Measurements from ENCODE around the gene MYOCOS.

Gene MYOCOS

GRCh38 chr1:171616586-171616985, 5.5 kb upstream of the MYOCOS start:
- Histone ChIP-seq H3K27ac (ENCODE audit: poor library complexity, severe bottlenecking) (no peak overlapping the region), H3K4me1 (ENCODE audit: insufficient read depth, poor library complexity, severe bottlenecking) (no peaks in the 10 kb centered on the region), H3K36me3 (ENCODE audit: low read depth) (no peaks in the 10 kb centered on the region), H3K4me3 (ENCODE audit: severe bottlenecking) (no peak overlapping the region), H3K9me3 (ENCODE audit: severe bottlenecking) (no peaks in the 10 kb centered on the region), H3K27me3 (ENCODE audit: insufficient read depth, poor library complexity, severe bottlenecking) (no peaks in the 10 kb centered on the region)
- DNase-seq (ENCODE audit: low spot score) (no peak), ATAC-seq (ENCODE audit: low read depth) (no peak)
- TF ChIP-seq CTCF (IDR thresholded peaks at IDR 0.05; ENCODE audit: poor library complexity, severe bottlenecking), result no peak

DNA sequence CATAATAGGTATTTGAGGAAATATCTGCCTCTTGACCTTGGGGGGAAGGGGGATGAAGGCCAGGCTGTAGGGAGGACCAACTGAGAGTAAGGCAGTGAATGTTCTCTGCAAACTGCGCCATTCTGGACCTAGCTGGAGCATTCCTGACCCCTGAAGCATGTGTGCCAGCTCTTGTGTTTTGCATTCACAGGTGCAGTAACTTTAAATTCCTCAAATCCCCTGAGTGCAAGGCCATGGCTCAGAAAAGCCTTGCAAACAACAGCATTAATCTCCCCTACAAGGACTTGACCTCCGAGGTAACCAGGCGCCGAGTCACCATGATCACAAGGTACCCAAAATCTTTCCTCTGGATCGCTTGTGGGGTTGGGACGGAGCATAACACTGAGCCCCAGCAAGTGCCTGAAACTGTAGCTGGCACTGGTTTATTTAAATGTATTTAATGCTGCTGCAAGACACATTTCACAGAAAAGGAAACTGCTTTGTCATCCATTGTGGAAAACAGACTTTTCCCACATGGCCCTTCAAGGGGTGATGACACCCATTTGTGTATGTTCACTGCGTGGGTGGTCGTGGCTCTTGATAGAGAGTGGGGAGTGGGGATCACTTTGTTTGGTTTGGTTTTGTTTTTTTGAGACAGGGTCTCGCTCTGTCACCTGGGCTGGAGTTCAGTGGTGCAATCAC, 1.7 kb downstream of the MYOCOS start:
- no peaks in the 10 kb centered on the region for H3K36me3 ChIP-seq (ENCODE audit: low read depth)
- no peaks in the 10 kb centered on the region for H3K4me1 ChIP-seq (ENCODE audit: insufficient read depth, poor library complexity, severe bottlenecking)
- no peaks in the 10 kb centered on the region for H3K9me3 ChIP-seq (ENCODE audit: severe bottlenecking)
- DNase-seq (ENCODE audit: low spot score), result no peak
- no peak overlapping the region for H3K27ac ChIP-seq (ENCODE audit: poor library complexity, severe bottlenecking)
- ATAC-seq (ENCODE audit: low read depth), result no peak
- no peaks in the 10 kb centered on the region for H3K27me3 ChIP-seq (ENCODE audit: insufficient read depth, poor library complexity, severe bottlenecking)
- H3K4me3 ChIP-seq (ENCODE audit: severe bottlenecking), result no peak overlapping the region
- no peak for TF ChIP-seq CTCF (IDR thresholded peaks at IDR 0.05; ENCODE audit: poor library complexity, severe bottlenecking)

DNA sequence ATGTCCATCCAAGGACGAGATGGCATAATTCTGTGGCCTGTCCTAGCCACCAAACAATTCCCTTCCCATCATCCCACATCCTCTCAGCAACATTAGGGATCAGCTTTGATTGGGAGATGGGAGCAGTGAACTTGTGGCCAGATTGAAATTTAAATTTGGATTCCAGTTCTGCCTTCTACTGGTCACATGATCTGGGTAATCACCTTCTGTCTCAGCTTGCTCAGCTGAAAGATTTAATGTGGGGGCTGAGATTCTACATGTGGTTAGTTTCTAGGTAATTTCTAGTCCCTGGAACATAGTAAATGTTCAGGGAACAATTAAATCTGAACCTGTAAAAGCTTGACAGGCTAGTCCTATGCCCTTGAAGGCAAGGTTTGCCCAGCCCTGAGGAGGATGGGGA, 3.2 kb downstream of the MYOCOS start:
- Histone ChIP-seq H3K27ac (ENCODE audit: poor library complexity, severe bottlenecking) (no peak overlapping the region), H3K4me1 (ENCODE audit: insufficient read depth, poor library complexity, severe bottlenecking) (no peaks in the 10 kb centered on the region), H3K4me3 (ENCODE audit: severe bottlenecking) (no peak overlapping the region), H3K27me3 (ENCODE audit: insufficient read depth, poor library complexity, severe bottlenecking) (no peaks in the 10 kb centered on the region), H3K9me3 (ENCODE audit: severe bottlenecking) (no peaks in the 10 kb centered on the region), H3K36me3 (ENCODE audit: low read depth) (no peaks in the 10 kb centered on the region)
- ATAC-seq (ENCODE audit: low read depth) (no peak), DNase-seq (ENCODE audit: low spot score) (no peak)
- no peak for TF ChIP-seq CTCF (IDR thresholded peaks at IDR 0.05; ENCODE audit: poor library complexity, severe bottlenecking)

- H3K27ac ChIP-seq (ENCODE audit: poor library complexity, severe bottlenecking), result no peak overlapping the region
- no peak for ATAC-seq (ENCODE audit: low read depth)
- H3K4me3 ChIP-seq (ENCODE audit: severe bottlenecking), result no peak overlapping the region
- H3K36me3 ChIP-seq (ENCODE audit: low read depth), result no peaks in the 10 kb centered on the region
- no peaks in the 10 kb centered on the region for H3K27me3 ChIP-seq (ENCODE audit: insufficient read depth, poor library complexity, severe bottlenecking)
- no peak for TF ChIP-seq CTCF (IDR thresholded peaks at IDR 0.05; ENCODE audit: poor library complexity, severe bottlenecking)
- no peak for DNase-seq (ENCODE audit: low spot score)
- no peaks in the 10 kb centered on the region for H3K9me3 ChIP-seq (ENCODE audit: severe bottlenecking)
- H3K4me1 ChIP-seq (ENCODE audit: insufficient read depth, poor library complexity, severe bottlenecking), result no peaks in the 10 kb centered on the region
Measured at GRCh38 chr1:171627020-171627419, 5.0 kb downstream of the MYOCOS start.

GRCh38 chr1:171628225-171628624, 6.2 kb downstream of the MYOCOS start:
- ATAC-seq (ENCODE audit: low read depth), result no peak
- Histone ChIP-seq H3K9me3 (ENCODE audit: severe bottlenecking) (no peaks in the 10 kb centered on the region), H3K27ac (ENCODE audit: poor library complexity, severe bottlenecking) (no peak overlapping the region), H3K36me3 (ENCODE audit: low read depth) (no peaks in the 10 kb centered on the region), H3K4me3 (ENCODE audit: severe bottlenecking) (no peak overlapping the region), H3K4me1 (ENCODE audit: insufficient read depth, poor library complexity, severe bottlenecking) (no peaks in the 10 kb centered on the region), H3K27me3 (ENCODE audit: insufficient read depth, poor library complexity, severe bottlenecking) (no peaks in the 10 kb centered on the region)
- DNase-seq (ENCODE audit: low spot score), result no peak
- no peak for TF ChIP-seq CTCF (IDR thresholded peaks at IDR 0.05; ENCODE audit: poor library complexity, severe bottlenecking)
